Measurements from ENCODE around the gene SUV39H1.
A peak's percentile ranks its signal among the peaks of the same experiment; 100 is the strongest.
"Not testable (repeated sequence)": the region's sequence is repeated elsewhere in the genome, so short reads cannot be mapped to it uniquely, and the experiment has no call there.

SUV39H1 gene

GRCh38 chrX:48665991-48666390, 30.5 kb upstream of the SUV39H1 start:
- CTCF ChIA-PET: no interaction called here
- no peak for TF ChIP-seq CTCF (IDR thresholded peaks at IDR 0.05; ENCODE audit: insufficient read depth, low read length, missing control alignments)
- H3K4me3 ChIP-seq (ENCODE audit: low read depth, low read length): no peak overlapping the region
- POLR2A ChIA-PET: interaction anchor here (0.6 kb wide), 1 partner anchor 21 kb away, joined by 3 read pairs; no protein-coding TSS in a partner anchor
- no peak for DNase-seq (ENCODE audit: low read depth, low spot score)

- H3K4me3 ChIP-seq (ENCODE audit: low read depth, low read length): no peak overlapping the region
- ChIA-PET CTCF (no interaction called here), POLR2A (no interaction called here)
- no peak for DNase-seq (ENCODE audit: low read depth, low spot score)
- no peak for TF ChIP-seq CTCF (IDR thresholded peaks at IDR 0.05; ENCODE audit: insufficient read depth, low read length, missing control alignments)
Measured at GRCh38 chrX:48666649-48667048, 29.9 kb upstream of the SUV39H1 start.

- ChIA-PET POLR2A (no interaction called here), CTCF (no interaction called here)
- TF ChIP-seq CTCF (IDR thresholded peaks at IDR 0.05; ENCODE audit: insufficient read depth, low read length, missing control alignments): no peak
- no peak for DNase-seq (ENCODE audit: low read depth, low spot score)
- no peak overlapping the region for H3K4me3 ChIP-seq (ENCODE audit: low read depth, low read length)
Measured at GRCh38 chrX:48667509-48667908, 29.0 kb upstream of the SUV39H1 start.

GRCh38 chrX:48668187-48668586, 28.3 kb upstream of the SUV39H1 start:
- DNase-seq (ENCODE audit: low read depth, low spot score); H3K4me3 ChIP-seq (ENCODE audit: low read depth, low read length); CTCF ChIA-PET; POLR2A ChIA-PET: not testable (repeated sequence)

- ChIA-PET POLR2A (interaction anchor here (0.7 to 1.0 kb wide), 2 partner anchors 20 to 61 kb away, joined by 3 to 5 read pairs; partner anchors contain the start of gene SUV39H1), CTCF (no interaction called here)
- no peak for TF ChIP-seq CTCF (IDR thresholded peaks at IDR 0.05; ENCODE audit: insufficient read depth, low read length, missing control alignments)
- peak overlapping the region; percentile 76 for H3K4me3 ChIP-seq (ENCODE audit: low read depth, low read length)
- peak; percentile 4 for DNase-seq (ENCODE audit: low read depth, low spot score)
Measured at GRCh38 chrX:48676106-48676892, 20.2 kb upstream of the SUV39H1 start.

GRCh38 chrX:48676893-48677270, 19.7 kb upstream of the SUV39H1 start:
- CTCF ChIA-PET: no interaction called here

More at GRCh38 chrX:48676893-48677270, 19.7 kb upstream of the SUV39H1 start:
- POLR2A ChIA-PET: interaction anchor here (1.0 kb wide), 1 partner anchor 19 kb away, joined by 5 read pairs; the partner anchor contains the start of gene SUV39H1
- H3K4me3 ChIP-seq (ENCODE audit: low read depth, low read length): peak overlapping the region; percentile 67
- DNase-seq (ENCODE audit: low read depth, low spot score): no peak
- TF ChIP-seq CTCF (IDR thresholded peaks at IDR 0.05; ENCODE audit: insufficient read depth, low read length, missing control alignments): no peak
